HFF-Myc (cell line): ENCODE measurements around the gene PPP2R2D.

Source experiments
- DNase-seq: peaks from one replicate; pipeline ENCODE4 v3.0.0-alpha.2; 2011; ENCODE audit warnings: low read depth; ENCODE audit errors: extremely low read depth
- H3K4me3 ChIP-seq: replicated peaks from 2 replicates; pipeline ENCODE4 v1.5.1; 2011; ENCODE audit warnings: low read depth, mild to moderate bottlenecking, control low read depth, low read length
- TF ChIP-seq, protein P1 (sequence below): IDR thresholded peaks from 2 replicates; pipeline ENCODE4 v1.5.1; 2012; ENCODE audit warnings: mild to moderate bottlenecking, low read depth, low read length, control low read depth; ENCODE audit errors: missing control alignments

PPP2R2D gene

DNA sequence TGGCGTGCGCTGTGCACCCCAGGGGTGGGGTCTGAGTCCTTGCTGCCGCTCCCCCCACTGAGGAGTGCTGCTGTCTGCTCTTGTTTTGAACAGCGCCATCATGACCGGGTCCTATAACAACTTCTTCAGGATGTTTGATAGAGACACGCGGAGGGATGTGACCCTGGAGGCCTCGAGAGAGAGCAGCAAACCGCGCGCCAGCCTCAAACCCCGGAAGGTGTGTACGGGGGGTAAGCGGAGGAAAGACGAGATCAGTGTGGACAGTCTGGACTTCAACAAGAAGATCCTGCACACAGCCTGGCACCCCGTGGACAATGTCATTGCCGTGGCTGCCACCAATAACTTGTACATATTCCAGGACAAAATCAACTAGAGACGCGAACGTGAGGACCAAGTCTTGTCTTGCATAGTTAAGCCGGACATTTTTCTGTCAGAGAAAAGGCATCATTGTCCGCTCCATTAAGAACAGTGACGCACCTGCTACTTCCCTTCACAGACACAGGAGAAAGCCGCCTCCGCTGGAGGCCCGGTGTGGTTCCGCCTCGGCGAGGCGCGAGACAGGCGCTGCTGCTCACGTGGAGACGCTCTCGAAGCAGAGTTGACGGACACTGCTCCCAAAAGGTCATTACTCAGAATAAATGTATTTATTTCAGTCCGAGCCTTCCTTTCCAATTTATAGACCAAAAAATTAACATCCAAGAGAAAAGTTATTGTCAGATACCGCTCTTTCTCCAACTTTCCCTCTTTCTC is 55.0 kb downstream of the PPP2R2D start:
- TF ChIP-seq, protein P1, sequence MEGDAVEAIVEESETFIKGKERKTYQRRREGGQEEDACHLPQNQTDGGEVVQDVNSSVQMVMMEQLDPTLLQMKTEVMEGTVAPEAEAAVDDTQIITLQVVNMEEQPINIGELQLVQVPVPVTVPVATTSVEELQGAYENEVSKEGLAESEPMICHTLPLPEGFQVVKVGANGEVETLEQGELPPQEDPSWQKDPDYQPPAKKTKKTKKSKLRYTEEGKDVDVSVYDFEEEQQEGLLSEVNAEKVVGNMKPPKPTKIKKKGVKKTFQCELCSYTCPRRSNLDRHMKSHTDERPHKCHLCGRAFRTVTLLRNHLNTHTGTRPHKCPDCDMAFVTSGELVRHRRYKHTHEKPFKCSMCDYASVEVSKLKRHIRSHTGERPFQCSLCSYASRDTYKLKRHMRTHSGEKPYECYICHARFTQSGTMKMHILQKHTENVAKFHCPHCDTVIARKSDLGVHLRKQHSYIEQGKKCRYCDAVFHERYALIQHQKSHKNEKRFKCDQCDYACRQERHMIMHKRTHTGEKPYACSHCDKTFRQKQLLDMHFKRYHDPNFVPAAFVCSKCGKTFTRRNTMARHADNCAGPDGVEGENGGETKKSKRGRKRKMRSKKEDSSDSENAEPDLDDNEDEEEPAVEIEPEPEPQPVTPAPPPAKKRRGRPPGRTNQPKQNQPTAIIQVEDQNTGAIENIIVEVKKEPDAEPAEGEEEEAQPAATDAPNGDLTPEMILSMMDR, result no peak
- no peak overlapping the region for H3K4me3 ChIP-seq
- no peak for DNase-seq

DNA sequence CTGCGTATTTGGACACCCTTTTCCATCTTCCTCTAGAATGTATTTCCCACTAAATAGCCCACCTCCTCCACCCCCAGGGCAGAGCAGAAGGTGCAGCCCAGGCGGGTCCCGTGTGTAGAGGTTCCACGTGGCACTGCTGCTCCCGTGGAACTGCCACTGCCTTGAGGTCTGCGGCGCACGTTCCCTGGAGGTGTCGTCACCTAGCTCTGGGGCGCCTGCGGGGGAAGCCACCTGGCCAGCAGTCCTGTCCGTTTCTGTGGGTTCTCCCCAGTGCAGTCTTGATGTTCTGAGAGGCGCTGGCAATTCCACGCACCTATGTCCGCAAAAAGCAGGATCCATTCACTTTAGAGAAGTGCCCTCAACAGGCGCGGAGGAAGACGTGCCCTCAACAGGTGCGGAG is 59.0 kb downstream of the PPP2R2D start:
- no peak for DNase-seq
- TF ChIP-seq, protein P1, result no peak

DNA sequence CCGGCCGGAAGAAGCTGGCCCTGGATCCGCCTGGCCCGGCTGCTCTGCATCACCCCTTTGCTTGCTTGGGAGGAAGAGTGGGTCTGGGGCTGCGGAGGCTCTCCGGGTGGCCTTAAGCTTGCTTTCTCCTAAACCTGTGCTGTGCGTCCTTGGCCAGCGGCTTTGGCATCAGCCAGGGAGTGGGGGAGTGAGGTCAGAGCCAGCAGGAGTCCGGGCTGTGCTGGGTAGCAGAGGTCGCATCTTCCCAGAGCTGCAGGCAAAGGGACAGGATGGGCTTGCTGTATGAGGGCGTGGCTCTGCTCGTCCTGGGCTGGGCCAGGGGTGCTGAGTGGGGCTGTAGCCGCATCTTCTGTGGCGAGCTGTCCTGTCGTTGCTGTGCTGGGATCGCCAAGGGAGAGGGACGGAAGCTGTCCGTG is 59.8 kb downstream of the PPP2R2D start:
- no peak for DNase-seq
- H3K4me3 ChIP-seq, result no peak overlapping the region
- TF ChIP-seq, protein P1, result no peak

More for the DNA sequence above, 59.0 kb downstream of the PPP2R2D start:
- H3K4me3 ChIP-seq, result no peak overlapping the region

- H3K4me3 ChIP-seq, result no peak overlapping the region
- TF ChIP-seq, protein P1, result no peak
- no peak for DNase-seq
Observed at GRCh38 chr10:131961047-131961776, 60.4 kb downstream of the PPP2R2D start.

DNA sequence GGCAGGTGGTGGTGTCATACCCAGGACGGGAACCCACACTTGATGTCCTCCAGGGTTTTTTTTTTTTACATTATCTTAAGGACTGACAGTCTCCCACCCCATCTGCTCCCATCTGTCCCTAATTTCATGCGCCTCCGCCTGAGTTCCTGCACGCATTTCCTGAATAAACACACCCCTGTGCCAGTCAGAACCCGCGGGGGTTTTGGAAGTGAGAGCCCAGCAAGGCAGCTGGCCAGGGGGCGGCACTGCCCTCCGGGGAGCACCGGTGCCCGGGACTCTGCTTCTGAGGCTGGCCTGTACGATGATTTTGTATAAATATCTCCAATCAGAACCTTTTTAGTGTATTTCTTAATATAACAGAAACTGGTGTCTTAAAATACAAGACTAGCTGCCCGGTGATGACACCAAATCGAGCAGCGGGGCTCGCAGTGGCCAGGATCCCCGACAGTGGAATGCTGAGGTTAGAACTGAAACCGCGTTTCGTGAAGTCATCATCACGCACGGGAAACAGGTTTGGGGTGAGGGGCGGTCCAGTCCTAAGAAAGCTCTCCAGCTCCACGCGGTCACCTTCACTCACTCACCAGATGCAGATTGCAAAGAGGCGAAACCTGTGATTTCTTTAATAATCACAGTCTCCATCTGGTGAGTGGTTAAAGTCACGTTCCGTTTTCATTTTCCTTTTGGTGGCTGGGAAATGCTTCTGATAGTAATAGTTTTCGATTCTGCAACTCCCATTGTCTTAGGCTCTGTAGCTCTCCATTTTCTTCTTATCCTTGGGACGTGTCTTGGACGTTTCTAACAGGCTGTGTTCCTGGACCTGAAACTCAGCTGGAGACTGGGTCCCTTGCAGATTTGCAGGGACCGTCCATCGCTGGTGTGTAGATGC is 61.2 kb downstream of the PPP2R2D start:
- DNase-seq, result no peak

DNA sequence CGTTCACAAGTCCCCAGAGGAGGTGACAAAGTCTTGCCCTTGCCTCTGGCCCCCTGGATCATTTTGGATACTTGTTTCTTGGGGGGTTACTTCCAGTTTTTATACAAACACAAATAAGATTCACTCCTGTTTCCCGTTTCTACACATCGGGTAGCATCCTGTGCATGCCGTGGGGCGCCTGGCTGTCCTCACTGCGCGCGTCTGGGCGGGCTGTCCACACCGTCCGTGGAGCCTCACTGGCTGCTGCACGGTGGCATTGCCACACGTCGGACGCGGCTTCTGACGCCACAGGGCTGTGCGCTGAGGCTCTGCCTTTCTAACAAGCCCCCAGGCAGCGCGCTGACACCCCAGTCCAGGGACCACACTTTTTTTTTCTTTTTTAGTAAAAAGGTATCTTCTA is 62.5 kb downstream of the PPP2R2D start:
- TF ChIP-seq, protein P1, result no peak
- no peak overlapping the region for H3K4me3 ChIP-seq
- no peak for DNase-seq

More for the DNA sequence above, 61.2 kb downstream of the PPP2R2D start:
- TF ChIP-seq, protein P1, result no peak
- H3K4me3 ChIP-seq, result no peak overlapping the region
